ENCODE results near the gene ADNP. TPM values are rescaled to one million over a fixed set of nuclear protein-coding genes. Genes with fewer than 3 reads are reported as not detected.

Gene ADNP
- total and polyA plus RNA-seq, 2 experiments from 2014 or later = 95.0 to 106 TPM

GRCh38 chr20:50870561-50871161 lies 60.6 kb downstream of the ADNP start:
- Histone ChIP-seq H3K9me2 (ENCODE audit: insufficient read depth) (no peaks in the 10 kb centered on the region), H4K20me1 (replicated peaks; ENCODE audit: insufficient read depth) (no peaks in the 10 kb centered on the region), H3K27me3 (ENCODE audit: insufficient read depth) (no peaks in the 10 kb centered on the region), H3F3A (replicated peaks; ENCODE audit: low read depth) (peaks cover 7% of the 10 kb centered on the region; the same call in 1 of the 2 replicates), H3K36me3 (ENCODE audit: insufficient read depth) (no peaks in the 10 kb centered on the region), H3K79me2 (replicated peaks; ENCODE audit: insufficient read depth) (no peaks in the 10 kb centered on the region; the same call in 1 of the 2 replicates), H3K4me1 (ENCODE audit: insufficient read depth) (peaks cover 18% of the 10 kb centered on the region), H2AFZ (peak overlapping the region; percentile 81; the same call in 1 of the 2 replicates), H3K27ac (ENCODE audit: low read depth) (peak overlapping the region; percentile 97), H3K4me3 (peak overlapping the region; percentile 53), H3K4me2 (peak overlapping the region; percentile 82)
- peak; percentile 97 for ATAC-seq
- Mint-ChIP-seq H3K27me3 (ENCODE audit: insufficient read depth, low read depth, poor library complexity) (peaks cover 31% of the 10 kb centered on the region), H3K4me1 (peaks cover 43% of the 10 kb centered on the region), H3K27ac (peak overlapping the region; percentile 98), H3K9me3 (no peaks in the 10 kb centered on the region), H3K36me3 (ENCODE audit: low read depth) (peaks cover 6% of the 10 kb centered on the region; the same call in 1 of the 3 replicates), H3K4me3 (peak overlapping the region; percentile 75)
- TF ChIP-seq CREB1 (CRISPR knock-in tag; IDR thresholded peaks at IDR 0.05; ENCODE audit: low read depth) (0 out of 2 replicates have a peak, but pooled peaks have one; percentile 17), ZNF114 (CRISPR knock-in tag; IDR thresholded peaks at IDR 0.05) (no peak), ZNF462 (CRISPR knock-in tag; IDR thresholded peaks at IDR 0.05) (peak; percentile 53; the same call in 1 of the 2 replicates), STAT1 (IDR thresholded peaks at IDR 0.05; ENCODE audit: unreplicated experiment) (no peak), NANOG (IDR thresholded peaks at IDR 0.05; ENCODE audit: borderline replicate concordance) (no peak), EZH2 (IDR thresholded peaks at IDR 0.05; ENCODE audit: low read depth, unreplicated experiment) (no peak), POLR2AphosphoS5 (IDR thresholded peaks at IDR 0.05; ENCODE audit: low read depth) (peak; percentile 74), CTCF (conservative IDR thresholded peaks at IDR 0.05; ENCODE audit: low read depth in 2 of 2) (no peak)
- peak; percentile 98 for DNase-seq (ENCODE audit: low spot score)
